Measurements from ENCODE around the gene CYB5R3. TPM values are rescaled to one million over a fixed set of nuclear protein-coding genes. Genes with fewer than 3 reads are reported as not detected.
"Not testable (repeated sequence)": the region's sequence is repeated elsewhere in the genome, so short reads cannot be mapped to it uniquely, and the experiment has no call there.

Gene CYB5R3
- total RNA-seq, 1 experiment from 2014 or later = 130 TPM

DNA sequence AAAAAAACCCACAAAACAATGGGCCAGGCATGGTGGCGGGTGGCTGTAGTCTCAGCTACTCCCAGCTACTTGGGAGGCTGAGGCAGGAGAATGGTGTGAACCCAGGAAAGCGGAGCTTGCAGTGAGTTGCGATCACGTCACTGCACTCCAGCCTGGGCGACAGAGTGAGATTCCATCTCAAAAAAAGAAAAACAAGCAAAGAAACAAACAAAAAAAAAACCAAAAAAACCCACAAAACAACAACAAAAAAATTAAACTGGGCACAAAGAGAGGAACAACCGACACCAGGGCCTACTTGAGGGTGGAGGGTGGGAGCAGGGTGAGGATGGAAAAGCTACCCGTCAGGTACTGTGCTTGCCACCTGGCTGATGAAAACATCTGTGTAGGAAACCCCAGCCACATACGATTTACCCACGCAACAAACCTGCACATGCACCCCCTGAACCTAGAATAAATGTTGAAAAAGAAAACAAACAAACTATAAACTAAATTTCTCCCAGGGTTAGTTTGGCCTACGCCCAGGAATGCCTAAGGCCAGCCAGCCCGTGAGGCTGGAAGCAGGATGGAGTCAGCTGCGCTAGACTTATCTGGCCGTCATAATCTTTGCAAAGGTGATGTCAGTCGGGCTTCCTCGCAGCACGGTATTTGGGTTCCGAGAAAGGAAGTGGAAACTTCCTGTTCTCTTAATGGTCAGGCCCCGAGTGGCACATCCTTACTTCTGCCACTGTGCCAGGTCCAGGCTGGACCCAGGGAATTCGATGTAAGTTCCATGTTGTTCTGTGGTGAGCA is 21.9 kb upstream of the CYB5R3 start:
- no peaks in the 10 kb centered on the region for H3K36me3 ChIP-seq (ENCODE audit: control insufficient read depth, insufficient read depth, low read length)
- Mint-ChIP-seq H3K27ac (ENCODE audit: unreplicated experiment) (no peak overlapping the region), H3K4me1 (ENCODE audit: low read depth, unreplicated experiment) (peaks cover 2% of the 10 kb centered on the region), H3K27me3 (ENCODE audit: insufficient read depth, unreplicated experiment) (no peaks in the 10 kb centered on the region), H3K4me3 (ENCODE audit: unreplicated experiment) (no peak overlapping the region), H3K36me3 (ENCODE audit: insufficient read depth, unreplicated experiment) (peaks cover 5% of the 10 kb centered on the region), H3K9me3 (ENCODE audit: unreplicated experiment) (no peaks in the 10 kb centered on the region)
- TF ChIP-seq, protein P1, sequence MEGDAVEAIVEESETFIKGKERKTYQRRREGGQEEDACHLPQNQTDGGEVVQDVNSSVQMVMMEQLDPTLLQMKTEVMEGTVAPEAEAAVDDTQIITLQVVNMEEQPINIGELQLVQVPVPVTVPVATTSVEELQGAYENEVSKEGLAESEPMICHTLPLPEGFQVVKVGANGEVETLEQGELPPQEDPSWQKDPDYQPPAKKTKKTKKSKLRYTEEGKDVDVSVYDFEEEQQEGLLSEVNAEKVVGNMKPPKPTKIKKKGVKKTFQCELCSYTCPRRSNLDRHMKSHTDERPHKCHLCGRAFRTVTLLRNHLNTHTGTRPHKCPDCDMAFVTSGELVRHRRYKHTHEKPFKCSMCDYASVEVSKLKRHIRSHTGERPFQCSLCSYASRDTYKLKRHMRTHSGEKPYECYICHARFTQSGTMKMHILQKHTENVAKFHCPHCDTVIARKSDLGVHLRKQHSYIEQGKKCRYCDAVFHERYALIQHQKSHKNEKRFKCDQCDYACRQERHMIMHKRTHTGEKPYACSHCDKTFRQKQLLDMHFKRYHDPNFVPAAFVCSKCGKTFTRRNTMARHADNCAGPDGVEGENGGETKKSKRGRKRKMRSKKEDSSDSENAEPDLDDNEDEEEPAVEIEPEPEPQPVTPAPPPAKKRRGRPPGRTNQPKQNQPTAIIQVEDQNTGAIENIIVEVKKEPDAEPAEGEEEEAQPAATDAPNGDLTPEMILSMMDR (IDR thresholded peaks at IDR 0.05; ENCODE audit: insufficient read depth in 1 of 2, low read depth in 1 of 2, low read length in 1 of 2, severe bottlenecking in 1 of 2, unreplicated experiment in 1 of 2) = no peak
- no peaks in the 10 kb centered on the region for H3K4me1 ChIP-seq
- H3K27me3 ChIP-seq (replicated peaks; ENCODE audit: control insufficient read depth, insufficient read depth, low read length) = no peaks in the 10 kb centered on the region
- H3K9me3 ChIP-seq = no peaks in the 10 kb centered on the region
- no TSS peak for BruUV-seq (replicated peaks)
- H3K4me3 ChIP-seq (ENCODE audit: low read depth, low read length) = no peak overlapping the region
- DNase-seq = no peak
- intact Hi-C loops (cut with micrococcal nuclease; ENCODE audit: unreplicated experiment) = no loop called here
- ChIA-PET POLR2A (no interaction called here), CTCF (no interaction called here)

DNA sequence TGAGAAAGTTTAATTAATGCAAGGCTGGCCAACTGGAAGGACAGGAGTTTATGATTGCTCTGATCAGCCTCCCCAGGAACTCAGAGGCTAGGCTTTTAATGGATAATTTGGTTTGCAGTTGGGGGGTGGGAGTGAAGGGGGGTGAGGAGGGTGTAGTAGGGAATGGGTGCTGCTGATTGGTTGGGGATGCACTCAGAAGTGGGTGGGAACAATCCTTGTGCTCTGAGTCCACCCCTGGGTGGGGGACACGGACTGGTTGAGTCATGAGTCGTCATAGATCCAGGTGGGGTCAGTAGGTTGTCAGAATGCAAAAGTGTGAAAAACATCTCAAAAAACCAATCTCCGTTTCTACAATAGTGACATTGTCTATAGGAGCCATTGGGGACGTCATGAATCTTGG is 20.9 kb upstream of the CYB5R3 start:
- H3K36me3 Mint-ChIP-seq (ENCODE audit: insufficient read depth, unreplicated experiment) = peaks cover 4% of the 10 kb centered on the region
- BruUV-seq (replicated peaks) = no TSS peak
- DNase-seq = no peak
- no peaks in the 10 kb centered on the region for H3K27me3 Mint-ChIP-seq (ENCODE audit: insufficient read depth, unreplicated experiment)
- H3K27ac Mint-ChIP-seq (ENCODE audit: unreplicated experiment) = no peak overlapping the region
- no peaks in the 10 kb centered on the region for H3K27me3 ChIP-seq (replicated peaks; ENCODE audit: control insufficient read depth, insufficient read depth, low read length)
- H3K9me3 Mint-ChIP-seq (ENCODE audit: unreplicated experiment) = no peaks in the 10 kb centered on the region
- TF ChIP-seq, protein P1 (IDR thresholded peaks at IDR 0.05; ENCODE audit: insufficient read depth in 1 of 2, low read depth in 1 of 2, low read length in 1 of 2, severe bottlenecking in 1 of 2, unreplicated experiment in 1 of 2) = no peak
- ChIA-PET CTCF (no interaction called here), POLR2A (no interaction called here)
- no peak overlapping the region for H3K4me3 ChIP-seq (ENCODE audit: low read depth, low read length)
- H3K36me3 ChIP-seq (ENCODE audit: control insufficient read depth, insufficient read depth, low read length) = no peaks in the 10 kb centered on the region
- no peak overlapping the region for H3K4me3 Mint-ChIP-seq (ENCODE audit: unreplicated experiment)
- H3K4me1 Mint-ChIP-seq (ENCODE audit: low read depth, unreplicated experiment) = no peaks in the 10 kb centered on the region
- no peaks in the 10 kb centered on the region for H3K4me1 ChIP-seq
- H3K9me3 ChIP-seq = no peaks in the 10 kb centered on the region
- intact Hi-C loops (cut with micrococcal nuclease; ENCODE audit: unreplicated experiment) = no loop called here

DNA sequence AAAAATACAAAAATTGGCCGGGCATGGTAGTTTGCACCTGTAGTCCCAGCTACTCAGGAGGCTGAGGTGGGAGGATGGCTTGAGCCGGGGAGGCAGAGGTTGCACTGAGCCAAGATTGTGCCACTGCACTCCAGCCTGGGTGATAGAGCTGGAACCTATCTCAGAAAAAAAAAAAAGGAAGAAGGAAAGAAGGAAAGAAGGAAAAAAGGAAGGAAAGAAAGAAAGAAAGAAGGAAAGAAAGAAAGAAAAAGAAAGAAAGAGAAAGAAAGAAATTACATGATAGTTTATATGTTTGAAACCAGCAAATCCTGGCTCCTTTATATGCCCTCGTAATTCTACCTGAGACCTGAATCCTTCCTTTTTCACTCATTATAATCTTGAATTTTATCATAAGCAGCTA is 17.2 kb upstream of the CYB5R3 start:
- H3K4me1 ChIP-seq; H3K36me3 ChIP-seq (ENCODE audit: control insufficient read depth, insufficient read depth, low read length); H3K4me1 Mint-ChIP-seq (ENCODE audit: low read depth, unreplicated experiment); intact Hi-C loops (cut with micrococcal nuclease; ENCODE audit: unreplicated experiment); H3K9me3 Mint-ChIP-seq (ENCODE audit: unreplicated experiment); CTCF ChIA-PET; BruUV-seq (replicated peaks); H3K36me3 Mint-ChIP-seq (ENCODE audit: insufficient read depth, unreplicated experiment); H3K9me3 ChIP-seq; H3K27me3 Mint-ChIP-seq (ENCODE audit: insufficient read depth, unreplicated experiment); H3K4me3 ChIP-seq (ENCODE audit: low read depth, low read length); H3K4me3 Mint-ChIP-seq (ENCODE audit: unreplicated experiment); H3K27me3 ChIP-seq (replicated peaks; ENCODE audit: control insufficient read depth, insufficient read depth, low read length); POLR2A ChIA-PET; DNase-seq; H3K27ac Mint-ChIP-seq (ENCODE audit: unreplicated experiment): not testable (repeated sequence)
